Measurements from ENCODE around the gene TUBA1B.
"Not testable (repeated sequence)": the region's sequence is repeated elsewhere in the genome, so short reads cannot be mapped to it uniquely, and the experiment has no call there.

Gene TUBA1B

DNA sequence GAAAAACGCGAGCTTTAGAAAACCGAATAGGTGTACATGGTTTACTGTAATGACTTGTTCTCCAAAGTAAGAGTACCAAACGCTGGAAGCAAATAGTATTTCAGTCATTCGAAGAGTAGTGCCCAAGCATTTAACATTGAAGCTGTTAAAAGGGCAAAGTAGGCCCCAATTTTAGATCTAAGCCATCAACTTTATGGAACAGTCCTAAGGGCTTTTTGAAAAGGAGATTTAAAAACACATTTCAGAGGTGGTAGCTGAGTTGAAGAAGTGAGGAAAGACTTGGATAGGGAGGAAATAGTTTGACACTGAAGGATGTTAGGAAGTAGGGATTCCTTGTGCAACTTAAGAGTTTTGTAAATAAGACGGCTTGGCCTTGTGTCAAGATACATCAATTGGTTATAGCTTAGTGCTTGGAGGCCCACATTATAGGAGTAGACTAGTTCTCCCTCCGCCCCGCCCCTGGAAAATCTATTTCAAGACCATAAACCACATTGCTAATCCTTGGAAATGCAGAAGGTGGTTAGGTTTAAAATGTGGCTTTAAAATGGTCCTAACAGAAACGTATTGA, 783 bp upstream of the TUBA1B start:
- H3K9me3 ChIP-seq (ENCODE audit: insufficient read depth, low read length) = no peaks in the 10 kb centered on the region
- H3K27ac ChIP-seq (ENCODE audit: low read depth, low read length) = peak overlapping the region; percentile 83
- TF ChIP-seq EZH2phosphoT487 (conservative IDR thresholded peaks at IDR 0.05; ENCODE audit: low read length) = no peak
- TF ChIP-seq, protein P1, sequence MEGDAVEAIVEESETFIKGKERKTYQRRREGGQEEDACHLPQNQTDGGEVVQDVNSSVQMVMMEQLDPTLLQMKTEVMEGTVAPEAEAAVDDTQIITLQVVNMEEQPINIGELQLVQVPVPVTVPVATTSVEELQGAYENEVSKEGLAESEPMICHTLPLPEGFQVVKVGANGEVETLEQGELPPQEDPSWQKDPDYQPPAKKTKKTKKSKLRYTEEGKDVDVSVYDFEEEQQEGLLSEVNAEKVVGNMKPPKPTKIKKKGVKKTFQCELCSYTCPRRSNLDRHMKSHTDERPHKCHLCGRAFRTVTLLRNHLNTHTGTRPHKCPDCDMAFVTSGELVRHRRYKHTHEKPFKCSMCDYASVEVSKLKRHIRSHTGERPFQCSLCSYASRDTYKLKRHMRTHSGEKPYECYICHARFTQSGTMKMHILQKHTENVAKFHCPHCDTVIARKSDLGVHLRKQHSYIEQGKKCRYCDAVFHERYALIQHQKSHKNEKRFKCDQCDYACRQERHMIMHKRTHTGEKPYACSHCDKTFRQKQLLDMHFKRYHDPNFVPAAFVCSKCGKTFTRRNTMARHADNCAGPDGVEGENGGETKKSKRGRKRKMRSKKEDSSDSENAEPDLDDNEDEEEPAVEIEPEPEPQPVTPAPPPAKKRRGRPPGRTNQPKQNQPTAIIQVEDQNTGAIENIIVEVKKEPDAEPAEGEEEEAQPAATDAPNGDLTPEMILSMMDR (IDR thresholded peaks at IDR 0.05; ENCODE audit: insufficient read depth, low read length, poor library complexity, severe bottlenecking) = no peak
- peak overlapping the region; percentile 100 for H3K9ac ChIP-seq (ENCODE audit: low read length)
- H3K79me2 ChIP-seq (ENCODE audit: insufficient read depth, low read length) = peaks cover 38% of the 10 kb centered on the region
- peak overlapping the region; percentile 88 for H3K4me2 ChIP-seq (ENCODE audit: low read depth, low read length, poor library complexity, severe bottlenecking)
- peaks cover 13% of the 10 kb centered on the region for H4K20me1 ChIP-seq (ENCODE audit: low read depth, low read length)
- peaks cover 55% of the 10 kb centered on the region for H3F3A ChIP-seq (ENCODE audit: insufficient read depth)
- no peaks in the 10 kb centered on the region for H3K9me2 ChIP-seq (replicated peaks; ENCODE audit: insufficient read depth, low read length)
- H3K27me3 ChIP-seq (ENCODE audit: low read length) = no peaks in the 10 kb centered on the region
- H2AFZ ChIP-seq (ENCODE audit: low read depth, low read length, severe bottlenecking) = peak overlapping the region; percentile 13
- H3K4me3 ChIP-seq (ENCODE audit: insufficient read depth, low read length, poor library complexity, severe bottlenecking) = peak overlapping the region; percentile 56
- peaks cover 25% of the 10 kb centered on the region for H3K36me3 ChIP-seq (ENCODE audit: low read length)

DNA sequence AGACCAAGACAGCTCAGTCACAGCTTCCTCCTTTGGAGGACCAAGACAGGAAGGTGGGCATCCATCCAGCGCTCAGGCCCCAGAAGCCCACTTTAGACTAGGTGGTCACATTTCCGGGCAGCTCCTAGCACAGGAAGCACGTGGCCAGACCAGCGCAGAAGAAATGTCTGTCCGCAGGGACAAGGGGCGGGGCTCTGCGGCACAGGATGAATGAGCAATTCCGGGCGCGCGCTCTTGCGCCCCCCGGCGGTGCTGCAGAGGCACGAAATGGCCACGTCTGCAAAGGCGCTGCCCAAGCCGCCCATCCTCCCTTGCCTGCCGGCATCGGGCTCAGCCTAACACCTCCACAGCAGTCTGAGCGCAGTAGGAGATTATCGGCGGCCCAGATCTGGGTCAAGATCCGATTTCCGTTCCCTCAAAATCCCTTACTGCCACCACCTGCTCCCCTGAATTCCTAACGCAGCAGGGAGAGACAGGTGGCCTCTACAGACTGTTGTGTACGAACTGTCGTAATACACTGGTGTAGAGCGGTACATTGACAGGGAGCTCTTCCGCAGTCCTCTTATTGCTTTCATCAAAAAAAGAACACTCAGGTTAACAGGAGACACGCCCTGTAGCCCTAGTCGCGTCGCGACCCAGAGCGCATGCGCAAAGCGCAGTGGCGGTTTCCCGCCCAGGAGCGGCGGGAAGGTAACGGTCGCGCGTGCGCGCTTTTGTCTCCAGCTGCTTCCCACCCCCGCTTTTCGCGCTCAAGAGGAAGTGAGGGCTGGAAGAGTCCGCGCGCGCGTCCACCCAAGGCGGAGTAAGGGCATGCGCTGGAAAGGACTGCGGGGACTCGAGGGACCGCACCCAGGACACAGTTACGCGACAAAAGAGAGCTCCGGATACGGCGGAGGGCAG, 794 bp downstream of the TUBA1B start:
- Histone ChIP-seq H3K27ac (ENCODE audit: low read depth, low read length) (peak overlapping the region; percentile 98), H3K9me3 (ENCODE audit: insufficient read depth, low read length) (no peaks in the 10 kb centered on the region), H4K20me1 (ENCODE audit: low read depth, low read length) (peaks cover 13% of the 10 kb centered on the region), H3K27me3 (ENCODE audit: low read length) (no peaks in the 10 kb centered on the region), H3K9ac (ENCODE audit: low read length) (peak overlapping the region; percentile 100), H2AFZ (ENCODE audit: low read depth, low read length, severe bottlenecking) (no peak overlapping the region), H3K9me2 (replicated peaks; ENCODE audit: insufficient read depth, low read length) (no peaks in the 10 kb centered on the region), H3K36me3 (ENCODE audit: low read length) (peaks cover 26% of the 10 kb centered on the region), H3K79me2 (ENCODE audit: insufficient read depth, low read length) (peaks cover 38% of the 10 kb centered on the region), H3K4me2 (ENCODE audit: low read depth, low read length, poor library complexity, severe bottlenecking) (peak overlapping the region; percentile 80), H3K4me3 (ENCODE audit: insufficient read depth, low read length, poor library complexity, severe bottlenecking) (peak overlapping the region; percentile 100), H3F3A (ENCODE audit: insufficient read depth) (peaks cover 68% of the 10 kb centered on the region)
- TF ChIP-seq EZH2phosphoT487 (conservative IDR thresholded peaks at IDR 0.05; ENCODE audit: low read length) = no peak
- TF ChIP-seq, protein P1 (IDR thresholded peaks at IDR 0.05; ENCODE audit: insufficient read depth, low read length, poor library complexity, severe bottlenecking) = peak; percentile 85

DNA sequence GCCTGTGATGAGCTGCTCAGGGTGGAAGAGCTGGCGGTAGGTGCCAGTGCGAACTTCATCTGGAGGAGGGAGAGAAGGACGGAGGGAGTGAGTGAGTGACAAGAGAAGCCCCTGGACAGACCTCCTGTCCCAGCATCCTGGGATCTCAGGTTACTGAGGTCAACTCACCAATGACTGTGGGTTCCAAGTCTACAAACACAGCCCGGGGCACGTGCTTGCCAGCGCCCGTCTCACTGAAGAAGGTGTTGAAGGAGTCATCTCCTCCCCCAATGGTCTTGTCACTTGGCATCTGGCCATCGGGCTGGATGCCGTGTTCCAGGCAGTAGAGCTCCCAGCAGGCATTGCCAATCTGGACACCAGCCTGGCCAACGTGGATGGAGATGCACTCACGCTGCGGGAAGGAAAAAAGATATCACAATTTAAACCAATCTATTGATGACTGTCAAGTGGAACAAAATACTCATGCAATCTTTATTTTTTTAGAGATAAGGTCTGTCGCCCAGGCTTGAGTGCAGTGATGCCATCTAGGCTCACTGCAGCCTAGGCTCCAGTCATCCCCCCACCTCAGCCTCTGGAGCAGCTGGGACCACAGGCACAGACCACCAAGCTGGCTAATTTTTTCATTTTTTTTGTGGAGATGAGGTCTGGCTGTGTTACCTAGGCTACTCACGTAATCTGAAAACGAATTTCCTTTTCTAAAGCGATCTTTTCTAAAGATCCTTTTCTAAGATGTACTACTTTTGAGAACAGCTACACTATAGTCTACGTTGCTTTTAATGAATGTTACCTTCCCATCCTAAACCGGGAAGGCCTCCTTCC, 1.7 kb downstream of the TUBA1B start:
- Histone ChIP-seq H3K9me2 (replicated peaks; ENCODE audit: insufficient read depth, low read length) (no peaks in the 10 kb centered on the region), H3K36me3 (ENCODE audit: low read length) (peaks cover 26% of the 10 kb centered on the region), H3K27me3 (ENCODE audit: low read length) (no peaks in the 10 kb centered on the region), H2AFZ (ENCODE audit: low read depth, low read length, severe bottlenecking) (no peak overlapping the region), H3K79me2 (ENCODE audit: insufficient read depth, low read length) (peaks cover 38% of the 10 kb centered on the region), H3K9me3 (ENCODE audit: insufficient read depth, low read length) (no peaks in the 10 kb centered on the region), H3K9ac (ENCODE audit: low read length) (peak overlapping the region; percentile 100), H3K4me3 (ENCODE audit: insufficient read depth, low read length, poor library complexity, severe bottlenecking) (peak overlapping the region; percentile 100), H4K20me1 (ENCODE audit: low read depth, low read length) (peaks cover 13% of the 10 kb centered on the region), H3K4me2 (ENCODE audit: low read depth, low read length, poor library complexity, severe bottlenecking) (peak overlapping the region; percentile 80), H3K27ac (ENCODE audit: low read depth, low read length) (peak overlapping the region; percentile 98), H3F3A (ENCODE audit: insufficient read depth) (peaks cover 69% of the 10 kb centered on the region)
- TF ChIP-seq EZH2phosphoT487 (conservative IDR thresholded peaks at IDR 0.05; ENCODE audit: low read length) = no peak
- TF ChIP-seq, protein P1 (IDR thresholded peaks at IDR 0.05; ENCODE audit: insufficient read depth, low read length, poor library complexity, severe bottlenecking) = no peak

DNA sequence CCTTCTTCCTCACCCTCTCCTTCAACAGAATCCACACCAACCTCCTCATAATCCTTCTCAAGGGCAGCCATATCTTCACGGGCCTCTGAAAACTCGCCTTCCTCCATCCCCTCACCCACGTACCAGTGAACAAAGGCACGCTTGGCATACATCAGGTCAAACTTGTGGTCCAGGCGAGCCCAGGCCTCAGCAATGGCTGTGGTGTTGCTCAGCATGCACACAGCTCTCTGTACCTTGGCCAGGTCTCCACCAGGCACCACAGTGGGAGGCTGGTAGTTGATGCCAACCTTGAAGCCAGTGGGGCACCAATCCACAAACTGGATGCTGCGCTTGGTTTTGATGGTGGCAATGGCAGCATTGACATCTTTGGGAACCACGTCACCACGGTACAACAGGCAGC, 3.2 kb downstream of the TUBA1B start:
- peaks cover 64% of the 10 kb centered on the region for H3F3A ChIP-seq (ENCODE audit: insufficient read depth)
- not testable (repeated sequence) for H3K27ac ChIP-seq (ENCODE audit: low read depth, low read length); H3K9me3 ChIP-seq (ENCODE audit: insufficient read depth, low read length); H3K9ac ChIP-seq (ENCODE audit: low read length); H2AFZ ChIP-seq (ENCODE audit: low read depth, low read length, severe bottlenecking); H3K4me3 ChIP-seq (ENCODE audit: insufficient read depth, low read length, poor library complexity, severe bottlenecking); H3K9me2 ChIP-seq (replicated peaks; ENCODE audit: insufficient read depth, low read length); H3K4me2 ChIP-seq (ENCODE audit: low read depth, low read length, poor library complexity, severe bottlenecking); H3K27me3 ChIP-seq (ENCODE audit: low read length)
- H3K36me3 ChIP-seq (ENCODE audit: low read length) = peaks cover 26% of the 10 kb centered on the region
- H4K20me1 ChIP-seq (ENCODE audit: low read depth, low read length) = peaks cover 13% of the 10 kb centered on the region
- H3K79me2 ChIP-seq (ENCODE audit: insufficient read depth, low read length) = peaks cover 26% of the 10 kb centered on the region

Measured in SU-DHL-6 (cell line).